Measurements from ENCODE around the gene DTNA.

Gene DTNA

GRCh38 chr18:34758378-34758948, 48.4 kb downstream of the DTNA start:
- no peak for DNase-seq (ENCODE audit: low spot score)
- ChIA-PET POLR2A (ENCODE audit: low non-redundant PET) (no interaction called here), CTCF (no interaction called here)
- no peak for TF ChIP-seq CTCF (conservative IDR thresholded peaks at IDR 0.05; ENCODE audit: low read depth)
- H3K27ac ChIP-seq, result no peak overlapping the region

GRCh38 chr18:34760444-34760843, 50.3 kb downstream of the DTNA start:
- DNase-seq (ENCODE audit: low spot score), result no peak
- POLR2A ChIA-PET (ENCODE audit: low non-redundant PET), result no interaction called here
- H3K27ac ChIP-seq, result no peak overlapping the region
- CTCF ChIA-PET, result no interaction called here
- no peak for TF ChIP-seq CTCF (conservative IDR thresholded peaks at IDR 0.05; ENCODE audit: low read depth)

GRCh38 chr18:34764451-34764850, 54.4 kb downstream of the DTNA start:
- ChIA-PET POLR2A (ENCODE audit: low non-redundant PET) (no interaction called here), CTCF (interaction anchor here (0.5 kb wide), 1 partner anchor 15 kb away, joined by 3 read pairs; no protein-coding TSS in a partner anchor)
- H3K27ac ChIP-seq, result no peak overlapping the region
- no peak for TF ChIP-seq CTCF (conservative IDR thresholded peaks at IDR 0.05; ENCODE audit: low read depth)
- no peak for DNase-seq (ENCODE audit: low spot score)

GRCh38 chr18:34767601-34768027, 57.5 kb downstream of the DTNA start:
- DNase-seq (ENCODE audit: low spot score), result peak; percentile 12
- CTCF ChIA-PET, result no interaction called here
- POLR2A ChIA-PET (ENCODE audit: low non-redundant PET), result no interaction called here
- TF ChIP-seq CTCF (conservative IDR thresholded peaks at IDR 0.05; ENCODE audit: low read depth), result no peak
- no peak overlapping the region for H3K27ac ChIP-seq

- CTCF ChIA-PET, result no interaction called here
- POLR2A ChIA-PET (ENCODE audit: low non-redundant PET), result no interaction called here
- H3K27ac ChIP-seq, result no peak overlapping the region
- TF ChIP-seq CTCF (conservative IDR thresholded peaks at IDR 0.05; ENCODE audit: low read depth), result no peak
- DNase-seq (ENCODE audit: low spot score), result no peak
These were observed 61.9 kb downstream of the DTNA start for GRCh38 chr18:34771958-34772357.

- DNase-seq (ENCODE audit: low spot score), result no peak
- H3K27ac ChIP-seq, result no peak overlapping the region
- no peak for TF ChIP-seq CTCF (conservative IDR thresholded peaks at IDR 0.05; ENCODE audit: low read depth)
- POLR2A ChIA-PET (ENCODE audit: low non-redundant PET), result no interaction called here
- CTCF ChIA-PET, result interaction anchor here (0.6 kb wide), 1 partner anchor 371 kb away, joined by 3 read pairs; no protein-coding TSS in a partner anchor
These were observed 62.8 kb downstream of the DTNA start for GRCh38 chr18:34772887-34773286.

Data from RWPE1 (cell line).